Measurements from ENCODE around the gene SRCAP.
"Not testable (repeated sequence)": the region's sequence is repeated elsewhere in the genome, so short reads cannot be mapped to it uniquely, and the experiment has no call there.

SRCAP gene

DNA sequence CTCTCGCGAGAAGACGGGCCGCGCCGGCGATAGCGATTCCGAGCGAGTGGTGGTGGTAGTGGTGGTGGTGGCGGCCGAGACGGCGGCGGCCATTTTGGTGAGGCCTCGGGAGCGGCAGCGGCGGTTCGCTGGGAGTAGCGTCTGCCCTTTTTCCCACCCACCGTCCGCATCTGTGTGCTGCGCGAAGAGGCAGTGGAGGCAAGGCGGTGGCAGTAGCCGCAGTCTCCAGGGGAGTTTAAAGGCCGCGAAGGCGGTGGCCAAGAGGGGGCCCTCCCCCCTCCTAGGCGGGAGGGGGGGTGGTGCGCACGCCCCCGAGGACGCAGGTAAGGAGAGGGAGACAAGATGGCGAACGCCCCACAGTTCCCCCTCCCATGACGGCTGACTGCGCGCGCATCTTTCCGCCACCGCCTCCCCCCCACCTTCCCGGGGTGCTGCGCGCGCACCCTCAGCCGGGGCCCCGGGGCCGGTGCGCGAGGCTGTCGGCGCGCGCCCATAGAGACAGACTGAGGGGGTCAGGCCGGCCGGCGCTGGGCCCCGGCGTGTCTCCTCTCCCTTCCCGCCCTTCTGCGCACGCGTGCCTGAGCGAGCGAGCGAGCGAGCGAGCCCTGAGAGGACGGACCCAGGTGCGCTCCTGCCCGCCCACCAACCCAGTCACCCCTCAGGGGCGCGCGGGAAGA is 694 bp upstream of the SRCAP start:
- DNase-seq (ENCODE audit: low read depth in 2 of 2): peak; percentile 99

DNA sequence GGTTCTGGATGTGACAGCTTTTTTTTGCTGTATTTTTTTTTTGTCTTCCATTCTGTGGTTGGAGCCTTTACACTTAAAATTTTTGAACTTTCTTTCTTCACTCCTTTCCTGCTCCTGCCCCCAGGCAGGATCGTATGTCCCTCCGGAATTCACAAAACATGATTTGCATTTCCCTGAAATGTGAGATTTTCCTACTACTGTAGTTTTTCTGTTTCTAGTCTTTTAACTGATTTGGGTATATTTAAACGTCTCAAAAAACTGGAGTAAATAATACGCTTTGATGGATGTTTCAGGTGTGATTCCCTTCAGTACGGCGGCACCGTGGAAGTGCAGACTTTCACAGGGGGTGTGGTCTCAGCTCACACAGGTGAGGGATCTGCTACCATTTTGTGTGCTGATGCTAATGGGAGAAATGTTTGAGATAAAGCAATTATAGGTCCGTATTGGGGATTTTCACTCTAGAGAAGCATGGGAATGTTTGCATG is 686 bp downstream of the SRCAP start:
- no peak for DNase-seq (ENCODE audit: low read depth in 2 of 2)

DNA sequence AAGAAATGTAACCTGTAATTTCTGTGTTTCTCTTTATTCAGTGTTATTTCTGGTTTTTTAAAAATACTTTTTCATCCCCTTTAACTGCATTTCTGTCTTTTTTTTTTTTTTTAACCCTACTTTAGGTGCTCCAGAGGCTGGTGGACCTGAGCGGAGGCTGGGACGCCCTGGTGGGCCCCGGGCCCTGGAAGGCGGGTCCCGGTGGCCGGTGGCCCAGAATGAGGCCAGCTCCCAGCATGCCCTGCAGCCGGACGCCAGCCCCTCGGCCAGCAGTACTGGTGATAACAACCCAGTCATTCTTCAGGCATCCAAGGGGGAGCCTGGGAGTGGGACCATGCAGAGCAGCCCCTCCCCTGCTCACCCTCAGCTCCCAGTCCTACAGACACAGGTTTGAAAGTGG is 1.5 kb downstream of the SRCAP start:
- DNase-seq (ENCODE audit: low read depth in 2 of 2): no peak

DNA sequence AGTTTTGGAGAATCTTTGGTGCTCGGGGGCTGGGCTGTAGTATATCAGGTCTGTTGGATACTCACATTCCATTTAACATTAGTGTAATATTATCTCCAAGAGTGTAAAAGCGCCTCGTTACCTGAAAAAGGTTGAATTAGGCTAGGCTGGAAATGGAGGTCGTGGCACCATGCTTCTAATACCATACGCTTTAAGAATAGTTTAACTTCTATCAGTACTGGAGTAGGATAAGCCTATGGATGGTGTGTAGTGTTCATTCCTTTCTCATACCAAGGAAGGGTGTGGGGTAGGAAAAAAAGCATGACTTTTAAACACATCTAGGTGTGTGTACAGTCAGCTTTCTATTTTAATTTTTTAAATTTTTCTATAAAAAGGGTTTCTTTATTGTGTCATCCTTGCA is 2.0 kb downstream of the SRCAP start:
- no peak for DNase-seq (ENCODE audit: low read depth in 2 of 2)

DNA sequence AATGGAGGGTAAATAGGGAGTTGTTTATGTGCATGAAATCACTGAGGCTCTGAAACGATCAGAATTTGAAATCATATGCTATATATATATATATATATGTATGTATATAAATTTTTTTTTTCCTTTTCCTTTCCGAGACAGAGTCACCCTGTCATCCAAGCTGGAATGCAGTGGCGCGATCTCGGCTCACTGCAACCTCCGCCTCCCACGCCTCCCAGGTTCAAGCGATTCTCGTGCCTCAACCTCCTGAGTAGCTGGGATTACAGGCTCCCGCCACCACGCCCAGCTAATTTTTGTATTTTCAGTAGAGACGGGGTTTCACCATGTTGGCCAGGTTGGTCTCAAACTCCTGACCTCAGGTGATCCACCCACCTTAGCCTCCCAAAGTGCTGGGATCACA is 4.1 kb downstream of the SRCAP start:
- not testable (repeated sequence) for DNase-seq (ENCODE audit: low read depth in 2 of 2)

DNA sequence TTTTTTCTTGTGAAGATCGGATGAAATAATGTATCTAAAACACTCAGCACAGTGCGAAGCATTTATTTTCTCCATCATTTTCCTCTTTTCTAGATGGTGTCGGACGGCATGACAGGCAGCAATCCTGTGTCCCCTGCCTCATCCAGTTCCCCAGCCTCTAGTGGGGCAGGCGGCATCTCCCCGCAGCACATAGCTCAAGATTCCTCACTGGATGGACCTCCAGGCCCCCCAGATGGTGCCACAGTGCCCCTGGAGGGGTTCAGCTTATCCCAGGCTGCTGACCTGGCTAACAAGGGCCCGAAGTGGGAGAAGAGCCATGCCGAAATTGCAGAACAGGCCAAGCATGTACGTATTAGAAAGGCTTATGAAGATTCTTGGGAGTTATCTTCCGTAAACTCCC is 5.0 kb downstream of the SRCAP start:
- DNase-seq (ENCODE audit: low read depth in 2 of 2): no peak

DNA sequence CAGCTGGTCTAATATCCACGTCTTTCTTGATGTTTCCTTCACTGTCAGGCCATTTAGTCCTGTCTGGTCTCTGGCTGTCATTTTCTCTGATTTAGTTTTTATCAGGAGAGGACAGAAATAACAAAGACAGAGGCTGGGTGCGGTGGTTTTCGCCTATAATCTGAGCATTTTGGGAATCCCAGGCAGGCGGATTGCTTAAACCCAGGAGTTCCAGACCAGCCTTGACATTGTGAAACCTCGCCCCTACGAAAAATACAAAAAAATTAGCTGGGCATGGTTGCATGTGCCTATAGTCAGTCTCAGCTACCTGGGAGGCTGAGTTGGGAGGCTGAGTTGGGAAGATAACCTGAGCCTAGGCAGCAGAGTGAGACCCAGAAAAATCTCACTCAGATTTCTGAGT is 7.1 kb downstream of the SRCAP start:
- no peak for DNase-seq (ENCODE audit: low read depth in 2 of 2)

DNA sequence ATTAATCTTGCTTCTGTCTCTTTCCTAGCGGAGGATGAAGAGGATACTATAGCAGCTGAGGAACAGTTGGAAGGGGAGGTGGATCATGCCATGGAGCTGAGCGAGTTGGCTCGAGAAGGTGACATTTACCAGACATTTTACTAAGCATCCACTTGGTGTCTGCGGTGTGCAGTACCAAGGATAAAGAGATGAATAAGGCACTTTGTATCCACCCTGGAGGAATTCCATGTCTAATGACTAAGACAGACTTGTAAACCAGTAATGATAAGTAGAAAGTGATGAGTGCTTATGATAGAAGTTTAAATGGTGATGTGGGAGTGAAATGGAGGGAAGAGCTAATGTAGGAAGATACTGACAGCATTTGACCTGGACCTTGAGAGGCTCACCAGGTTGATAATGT is 12.0 kb downstream of the SRCAP start:
- no peak for DNase-seq (ENCODE audit: low read depth in 2 of 2)

DNA sequence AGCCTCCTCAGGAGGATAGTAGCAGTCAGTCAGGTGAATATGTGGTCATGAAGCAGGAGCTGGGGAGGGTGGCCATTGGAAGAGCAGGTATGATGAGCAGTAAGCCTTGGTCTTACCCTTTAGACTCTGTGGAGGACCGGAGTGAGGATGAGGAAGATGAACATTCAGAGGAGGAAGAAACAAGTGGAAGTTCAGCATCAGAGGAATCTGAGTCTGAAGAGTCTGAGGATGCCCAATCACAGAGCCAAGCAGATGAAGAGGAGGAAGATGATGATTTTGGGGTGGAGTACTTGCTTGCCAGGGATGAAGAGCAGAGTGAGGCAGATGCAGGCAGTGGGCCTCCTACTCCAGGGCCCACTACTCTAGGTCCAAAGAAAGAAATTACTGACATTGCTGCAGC is 12.7 kb downstream of the SRCAP start:
- DNase-seq (ENCODE audit: low read depth in 2 of 2): no peak

DNA sequence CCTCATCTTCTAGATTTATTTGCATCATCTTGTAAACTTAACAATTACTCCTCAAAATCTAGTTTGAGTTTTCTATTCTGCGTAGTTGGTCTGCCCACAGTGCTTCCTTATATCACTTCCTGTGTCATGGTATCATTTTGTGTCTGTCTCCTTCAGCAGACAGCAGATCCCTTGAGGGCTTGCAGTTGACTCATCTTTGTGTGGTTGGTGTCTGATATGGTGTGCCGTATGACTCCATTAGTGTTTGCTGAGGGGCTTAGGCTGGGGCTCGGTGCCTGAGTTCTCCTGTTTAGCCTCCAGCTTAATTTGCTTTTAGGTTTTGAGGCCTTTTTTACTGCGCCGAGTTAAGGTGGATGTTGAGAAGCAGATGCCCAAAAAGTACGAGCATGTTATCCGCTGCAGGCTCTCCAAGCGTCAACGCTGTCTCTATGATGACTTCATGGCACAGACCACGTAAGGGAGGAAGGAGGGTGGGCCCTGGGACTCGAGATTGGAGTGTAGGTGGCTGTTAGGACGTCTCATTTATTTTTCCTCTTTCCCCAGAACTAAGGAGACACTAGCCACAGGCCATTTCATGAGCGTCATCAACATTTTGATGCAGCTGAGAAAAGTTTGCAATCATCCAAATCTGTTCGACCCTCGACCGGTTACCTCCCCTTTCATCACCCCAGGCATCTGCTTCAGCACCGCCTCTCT is 16.9 kb downstream of the SRCAP start:
- peak in 1 of 2 donors; percentile 19 for DNase-seq (ENCODE audit: low read depth in 2 of 2)

DNA sequence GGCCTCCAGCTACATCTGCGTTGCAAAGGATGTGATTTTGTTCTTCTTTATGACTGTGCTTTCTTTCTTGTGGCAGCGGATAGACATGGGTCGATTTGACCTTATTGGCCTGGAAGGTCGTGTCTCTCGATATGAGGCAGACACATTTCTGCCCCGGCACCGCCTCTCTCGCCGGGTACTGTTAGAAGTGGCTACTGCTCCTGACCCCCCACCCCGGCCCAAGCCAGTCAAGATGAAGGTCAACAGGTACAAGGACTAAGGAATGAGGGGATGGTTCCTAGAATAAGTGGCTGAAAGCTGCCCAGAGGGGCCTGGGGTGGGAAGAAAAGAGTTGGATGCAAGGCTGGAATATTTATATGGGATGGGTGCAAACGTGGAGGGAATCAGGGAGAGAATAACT is 21.1 kb downstream of the SRCAP start:
- DNase-seq (ENCODE audit: low read depth in 2 of 2): no peak

DNA sequence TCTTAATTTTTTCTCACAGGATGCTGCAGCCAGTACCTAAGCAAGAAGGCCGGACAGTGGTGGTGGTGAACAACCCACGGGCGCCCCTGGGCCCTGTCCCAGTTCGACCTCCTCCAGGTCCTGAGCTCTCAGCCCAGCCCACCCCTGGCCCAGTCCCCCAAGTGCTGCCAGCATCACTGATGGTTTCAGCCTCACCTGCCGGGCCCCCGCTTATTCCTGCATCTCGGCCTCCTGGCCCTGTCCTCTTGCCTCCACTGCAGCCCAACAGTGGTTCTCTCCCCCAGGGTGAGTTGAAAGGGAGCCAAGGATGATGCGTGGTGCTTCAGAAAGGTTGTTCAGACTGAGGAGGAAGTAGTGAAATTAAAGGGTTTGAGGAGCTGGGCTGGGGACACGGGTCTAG is 21.7 kb downstream of the SRCAP start:
- no peak for DNase-seq (ENCODE audit: low read depth in 2 of 2)

DNA sequence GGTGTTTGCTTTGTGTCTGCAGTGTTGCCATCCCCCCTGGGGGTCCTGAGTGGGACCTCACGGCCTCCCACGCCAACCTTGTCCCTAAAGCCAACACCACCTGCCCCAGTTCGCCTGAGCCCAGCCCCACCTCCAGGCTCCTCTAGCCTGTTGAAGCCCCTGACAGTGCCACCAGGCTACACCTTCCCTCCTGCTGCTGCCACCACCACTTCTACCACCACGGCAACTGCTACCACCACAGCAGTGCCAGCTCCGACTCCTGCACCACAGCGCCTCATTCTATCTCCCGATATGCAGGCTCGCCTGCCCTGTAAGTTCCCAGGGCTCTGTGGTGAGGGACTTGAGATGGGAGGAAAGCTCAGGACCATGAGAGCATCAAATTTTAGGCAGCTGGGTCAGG is 22.2 kb downstream of the SRCAP start:
- no peak for DNase-seq (ENCODE audit: low read depth in 2 of 2)

DNA sequence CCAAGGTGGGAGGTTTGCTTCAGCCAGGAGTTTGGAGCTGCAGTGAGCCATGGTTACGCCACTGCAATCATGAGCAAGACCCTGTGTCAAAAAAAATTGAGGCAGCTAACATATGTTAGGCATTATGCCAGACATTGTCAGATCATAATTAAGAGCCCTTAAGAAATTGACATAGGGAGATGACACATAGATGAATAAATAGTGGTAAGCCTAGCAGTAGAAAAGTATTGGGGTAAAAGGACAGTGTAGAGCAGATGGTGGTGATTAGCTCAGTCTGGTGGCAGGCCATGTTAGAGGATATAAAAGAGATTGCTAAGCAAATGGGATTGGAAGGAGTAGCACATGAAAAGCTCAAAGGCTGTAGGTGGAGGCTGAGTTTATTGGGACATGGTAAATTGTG is 22.6 kb downstream of the SRCAP start:
- no peak for DNase-seq (ENCODE audit: low read depth in 2 of 2)

DNA sequence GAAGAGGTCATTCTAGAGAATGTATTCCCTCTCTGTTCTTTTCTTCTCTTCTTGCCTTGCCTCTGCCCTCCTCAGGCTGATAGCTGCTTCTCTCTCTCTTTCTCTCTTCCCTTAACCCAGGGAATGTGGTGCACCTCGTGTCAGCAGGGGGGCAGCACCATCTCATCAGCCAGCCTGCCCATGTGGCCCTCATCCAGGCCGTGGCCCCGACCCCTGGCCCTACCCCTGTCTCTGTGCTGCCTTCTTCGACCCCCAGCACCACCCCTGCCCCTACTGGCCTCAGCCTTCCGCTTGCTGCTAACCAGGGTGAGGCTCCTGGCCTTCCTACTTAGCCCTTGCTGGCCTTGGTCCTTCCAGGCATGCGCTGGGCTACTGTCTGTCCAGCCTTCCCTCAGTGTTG is 23.5 kb downstream of the SRCAP start:
- DNase-seq (ENCODE audit: low read depth in 2 of 2): no peak

DNA sequence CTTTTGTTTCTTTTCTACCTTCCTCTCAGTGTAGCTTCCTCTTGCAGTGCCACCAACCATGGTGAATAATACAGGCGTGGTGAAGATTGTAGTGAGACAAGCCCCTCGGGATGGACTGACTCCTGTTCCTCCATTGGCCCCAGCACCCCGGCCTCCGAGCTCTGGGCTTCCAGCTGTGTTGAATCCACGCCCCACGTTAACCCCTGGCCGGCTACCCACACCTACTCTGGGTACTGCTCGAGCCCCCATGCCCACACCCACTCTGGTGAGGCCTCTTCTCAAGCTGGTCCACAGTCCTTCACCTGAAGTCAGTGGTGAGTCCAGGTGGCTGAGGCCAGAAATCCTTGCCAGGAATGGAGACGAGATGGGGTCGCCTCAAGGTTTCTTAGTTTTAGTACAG is 23.9 kb downstream of the SRCAP start:
- DNase-seq (ENCODE audit: low read depth in 2 of 2): no peak

DNA sequence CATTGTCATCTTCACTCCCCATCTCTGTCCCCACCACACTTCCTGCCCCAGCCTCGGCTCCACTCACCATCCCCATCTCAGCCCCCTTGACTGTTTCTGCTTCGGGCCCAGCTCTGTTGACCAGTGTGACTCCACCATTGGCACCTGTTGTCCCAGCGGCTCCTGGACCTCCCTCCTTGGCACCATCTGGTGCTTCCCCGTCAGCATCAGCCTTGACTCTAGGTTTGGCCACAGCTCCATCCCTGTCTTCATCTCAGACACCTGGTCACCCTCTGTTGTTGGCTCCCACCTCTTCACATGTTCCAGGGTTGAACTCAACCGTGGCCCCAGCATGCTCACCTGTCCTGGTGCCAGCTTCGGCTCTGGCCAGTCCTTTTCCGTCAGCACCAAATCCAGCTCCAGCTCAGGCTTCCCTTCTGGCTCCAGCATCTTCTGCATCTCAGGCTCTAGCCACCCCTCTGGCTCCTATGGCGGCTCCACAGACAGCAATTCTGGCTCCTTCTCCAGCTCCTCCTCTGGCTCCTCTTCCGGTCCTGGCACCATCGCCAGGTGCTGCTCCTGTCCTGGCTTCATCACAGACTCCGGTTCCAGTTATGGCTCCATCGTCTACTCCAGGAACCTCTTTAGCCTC is 24.9 kb downstream of the SRCAP start:
- no peak for DNase-seq (ENCODE audit: low read depth in 2 of 2)

DNA sequence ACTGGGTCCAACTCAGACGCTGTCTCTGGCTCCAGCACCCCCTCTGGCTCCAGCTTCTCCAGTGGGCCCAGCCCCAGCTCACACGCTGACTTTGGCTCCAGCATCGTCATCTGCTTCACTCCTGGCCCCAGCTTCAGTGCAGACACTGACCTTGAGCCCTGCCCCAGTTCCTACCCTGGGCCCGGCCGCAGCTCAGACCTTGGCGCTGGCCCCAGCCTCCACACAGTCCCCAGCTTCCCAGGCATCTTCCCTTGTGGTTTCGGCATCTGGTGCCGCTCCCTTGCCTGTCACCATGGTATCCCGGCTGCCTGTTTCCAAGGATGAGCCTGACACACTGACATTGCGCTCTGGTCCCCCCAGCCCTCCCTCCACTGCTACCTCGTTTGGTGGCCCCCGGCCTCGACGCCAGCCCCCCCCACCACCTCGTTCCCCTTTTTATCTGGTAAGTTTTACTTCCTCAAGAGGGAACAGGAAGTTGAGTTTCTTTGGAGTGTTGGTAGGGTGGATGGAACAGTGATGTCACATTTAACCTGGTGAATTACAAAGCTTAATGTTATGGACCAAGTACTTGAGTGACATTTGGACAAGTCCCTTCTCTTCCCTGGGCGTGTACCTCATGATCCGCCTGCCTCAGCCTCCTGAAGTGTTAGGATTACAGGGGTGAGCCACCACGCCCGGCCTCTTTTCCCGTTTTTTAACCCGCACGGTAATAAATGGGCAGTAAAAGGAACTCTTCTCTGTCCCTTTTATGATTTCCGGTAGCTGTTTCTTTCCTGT is 25.9 kb downstream of the SRCAP start:
- DNase-seq (ENCODE audit: low read depth in 2 of 2): no peak

DNA sequence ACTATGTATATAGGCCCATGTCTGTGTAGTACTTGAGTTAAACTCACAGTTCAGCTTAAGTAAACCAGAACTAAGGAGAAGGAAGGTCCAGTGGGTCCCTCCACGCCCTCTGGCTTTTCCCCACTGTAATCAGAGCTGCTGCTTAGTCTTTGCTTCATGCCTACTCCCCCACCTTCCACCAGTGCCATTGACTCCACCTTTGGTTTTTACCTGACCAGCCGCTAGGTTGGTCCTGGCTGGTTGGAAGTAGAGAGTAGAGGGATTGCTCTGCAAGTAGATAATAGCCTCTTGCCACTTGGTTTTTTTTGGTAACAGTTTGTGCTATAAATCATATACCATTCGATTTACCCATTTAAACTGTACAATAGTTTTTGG is 26.4 kb downstream of the SRCAP start:
- DNase-seq (ENCODE audit: low read depth in 2 of 2): no peak

DNA sequence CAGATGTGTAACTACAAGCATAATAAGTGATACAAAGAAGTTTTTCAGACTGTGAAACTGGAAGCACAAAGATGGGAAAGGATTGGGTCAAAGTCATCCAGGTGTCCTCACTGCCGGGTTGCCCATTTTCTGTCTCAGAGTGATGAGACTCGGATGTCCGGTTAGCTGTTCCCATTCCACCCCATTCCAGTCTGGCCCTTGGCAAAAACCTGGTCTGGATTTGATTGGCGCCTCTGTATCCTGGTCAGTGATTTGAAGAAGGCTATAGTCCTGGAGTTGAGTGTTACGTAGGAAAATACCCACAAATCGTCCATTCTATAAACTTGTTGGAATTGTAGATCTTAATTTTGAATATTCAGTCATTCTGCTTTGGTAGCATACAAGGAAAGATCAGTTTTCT is 29.4 kb downstream of the SRCAP start:
- no peak for DNase-seq (ENCODE audit: low read depth in 2 of 2)

DNA sequence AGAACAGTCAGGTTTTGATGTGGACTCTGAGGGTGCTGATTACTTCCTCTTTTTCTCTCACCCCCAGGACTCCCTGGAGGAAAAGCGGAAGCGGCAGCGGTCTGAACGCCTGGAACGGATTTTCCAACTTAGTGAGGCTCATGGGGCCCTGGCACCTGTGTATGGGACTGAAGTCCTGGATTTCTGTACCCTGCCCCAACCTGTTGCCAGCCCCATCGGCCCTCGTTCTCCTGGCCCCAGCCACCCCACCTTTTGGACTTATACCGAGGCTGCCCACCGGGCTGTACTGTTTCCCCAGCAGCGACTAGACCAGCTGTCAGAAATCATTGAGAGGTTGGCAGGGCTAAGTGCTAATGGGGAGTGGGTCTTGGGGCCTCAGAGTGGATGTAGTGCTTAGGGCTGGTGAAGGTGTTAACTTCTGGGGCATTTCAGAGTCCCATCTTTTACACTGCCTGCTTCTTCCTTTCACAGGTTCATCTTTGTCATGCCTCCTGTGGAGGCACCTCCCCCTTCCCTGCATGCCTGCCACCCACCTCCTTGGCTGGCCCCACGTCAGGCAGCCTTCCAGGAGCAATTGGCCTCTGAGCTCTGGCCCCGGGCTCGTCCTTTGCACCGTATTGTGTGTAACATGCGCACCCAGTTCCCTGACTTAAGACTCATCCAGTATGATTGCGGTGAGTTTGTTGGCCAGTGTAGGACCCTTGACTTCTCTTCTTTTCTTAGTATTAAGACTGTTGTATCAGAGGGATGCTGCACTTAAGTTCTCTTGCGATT is 30.1 kb downstream of the SRCAP start:
- DNase-seq (ENCODE audit: low read depth in 2 of 2): no peak

DNA sequence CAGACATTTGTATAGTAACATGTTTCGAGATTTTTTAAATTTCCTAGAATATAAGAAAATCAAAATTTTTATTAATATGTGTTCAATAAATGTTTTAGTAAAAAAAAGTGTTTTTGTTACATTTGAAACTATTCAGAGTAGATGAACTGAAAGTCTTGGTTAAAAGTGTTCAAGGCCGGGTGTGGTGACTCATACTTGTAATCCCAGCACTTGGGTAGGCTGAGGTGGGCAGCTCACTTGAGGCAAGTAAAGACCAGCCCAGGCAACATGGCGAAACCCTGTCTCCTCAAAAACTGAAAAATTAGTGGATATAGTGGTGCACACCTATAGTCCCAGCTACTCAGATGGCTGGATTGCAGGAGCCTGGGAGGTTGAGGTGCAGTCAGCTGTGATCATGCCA is 32.4 kb downstream of the SRCAP start:
- no peak for DNase-seq (ENCODE audit: low read depth in 2 of 2)

Measured in stimulated activated CD4-positive, alpha-beta T cell treated with anti-CD3 and anti-CD28 coated beads, Interleukin-4, amount 100 ng/mL, for 48 hours (primary cell).